Measurements from ENCODE around the gene MR1. TPM values are rescaled to one million over a fixed set of nuclear protein-coding genes. Genes with fewer than 3 reads are reported as not detected.

MR1 gene
- total and polyA plus RNA-seq, 9 of the 15 experiments (the other 6 are each of a cell fraction or from before 2014, with no cell fraction given) = 9.7 to 21.7 (median 15.6) TPM

DNA sequence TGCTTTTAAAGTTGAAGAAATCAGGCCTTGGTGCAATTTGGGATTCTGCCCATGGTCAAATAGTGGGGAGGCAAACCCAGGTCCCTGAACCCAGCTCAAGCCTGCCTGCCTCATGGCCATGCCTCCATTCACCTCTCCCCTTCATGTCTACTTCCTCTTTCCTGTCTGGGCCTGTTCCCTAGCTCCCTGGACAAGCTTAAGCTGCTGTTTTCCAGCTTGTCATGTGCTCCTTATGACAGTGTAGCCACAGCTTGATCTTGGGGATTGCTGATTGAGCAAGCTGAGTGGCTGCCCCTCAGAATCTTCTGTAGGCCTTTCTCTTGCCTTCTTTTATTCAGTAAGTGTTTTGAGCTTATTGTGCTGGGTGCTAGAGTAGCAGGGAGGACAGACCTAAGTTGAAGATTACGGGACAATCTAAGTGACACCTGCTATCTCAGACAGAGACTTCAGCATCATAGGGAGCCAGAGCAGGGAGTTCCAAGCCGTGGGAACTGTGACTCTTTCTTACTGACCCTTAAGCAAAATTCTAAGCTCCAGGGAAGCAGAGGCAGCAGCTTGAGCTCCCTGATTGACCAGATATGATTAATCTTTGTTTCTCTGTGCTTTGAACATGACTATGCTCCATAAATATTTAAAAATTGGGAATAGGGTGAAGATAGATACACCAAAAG is 520 bp upstream of the MR1 start (continued):
- TF ChIP-seq RFX7 (CRISPR knock-in tag; IDR thresholded peaks at IDR 0.05) (0 out of 2 replicates have a peak, but pooled peaks have one; percentile 55), OTX1 (CRISPR knock-in tag; IDR thresholded peaks at IDR 0.05) (peak; percentile 78), MEF2D (tag; conservative IDR thresholded peaks at IDR 0.05; ENCODE audit: low read depth) (peak; percentile 80), PRPF4 (IDR thresholded peaks at IDR 0.05; ENCODE audit: insufficient read depth, low read depth, low read length, poor library complexity, severe bottlenecking) (no peak), E2F3 (CRISPR knock-in tag; IDR thresholded peaks at IDR 0.05) (0 out of 2 replicates have a peak, but pooled peaks have one; percentile 60), SAFB (IDR thresholded peaks at IDR 0.05; ENCODE audit: borderline replicate concordance, low read depth, low read length) (no peak), ZNF644 (tag; IDR thresholded peaks at IDR 0.05; ENCODE audit: low read depth) (peak; percentile 81), ZNF384 (IDR thresholded peaks at IDR 0.05; ENCODE audit: low read depth, low read length) (peak; percentile 13; the same call in 1 of the 2 replicates), RCOR1 (IDR thresholded peaks at IDR 0.05; ENCODE audit: borderline replicate concordance in 1 of 2, low read depth in 2 of 2, low read length in 2 of 2) (no peak), CHCHD3 (CRISPR knock-in tag; IDR thresholded peaks at IDR 0.05) (no peak), ATF1 (CRISPR knock-in tag; IDR thresholded peaks at IDR 0.05) (no peak), ATF1 (tag; IDR thresholded peaks at IDR 0.05) (no peak), HNRNPUL1 (IDR thresholded peaks at IDR 0.05; ENCODE audit: low read length) (no peak), CHD1 (IDR thresholded peaks at IDR 0.05; ENCODE audit: low read length) (no peak), ZNF239 (CRISPR knock-in tag; IDR thresholded peaks at IDR 0.05) (peak; percentile 64), DMBX1 (CRISPR knock-in tag; IDR thresholded peaks at IDR 0.05; ENCODE audit: borderline replicate concordance) (peak; percentile 88), ARID1B (IDR thresholded peaks at IDR 0.05) (peak; percentile 37; the same call in 1 of the 2 replicates), ZNF589 (CRISPR knock-in tag; IDR thresholded peaks at IDR 0.05; ENCODE audit: low read depth) (peak; percentile 94), NFRKB (IDR thresholded peaks at IDR 0.05; ENCODE audit: low read depth) (peak; percentile 89), EP300 (IDR thresholded peaks at IDR 0.05; ENCODE audit: low read length) (no peak), ZNF507 (tag; conservative IDR thresholded peaks at IDR 0.05) (no peak), ZNF41 (CRISPR knock-in tag; conservative IDR thresholded peaks at IDR 0.05) (0 out of 2 replicates have a peak, but pooled peaks have one; percentile 24), SMARCA4 (IDR thresholded peaks at IDR 0.05) (peak; percentile 34; the same call in 1 of the 2 replicates)
- TF ChIP-seq, protein P1, sequence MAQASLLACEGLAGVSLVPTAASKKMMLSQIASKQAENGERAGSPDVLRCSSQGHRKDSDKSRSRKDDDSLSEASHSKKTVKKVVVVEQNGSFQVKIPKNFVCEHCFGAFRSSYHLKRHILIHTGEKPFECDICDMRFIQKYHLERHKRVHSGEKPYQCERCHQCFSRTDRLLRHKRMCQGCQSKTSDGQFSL (CRISPR knock-in tag; IDR thresholded peaks at IDR 0.05) = no peak
- TF ChIP-seq, protein P1 (tag; IDR thresholded peaks at IDR 0.05) = peak in 1 of 2 experiments; percentile 47; a peak in 1 of 4 replicates
- TF ChIP-seq, protein P2, sequence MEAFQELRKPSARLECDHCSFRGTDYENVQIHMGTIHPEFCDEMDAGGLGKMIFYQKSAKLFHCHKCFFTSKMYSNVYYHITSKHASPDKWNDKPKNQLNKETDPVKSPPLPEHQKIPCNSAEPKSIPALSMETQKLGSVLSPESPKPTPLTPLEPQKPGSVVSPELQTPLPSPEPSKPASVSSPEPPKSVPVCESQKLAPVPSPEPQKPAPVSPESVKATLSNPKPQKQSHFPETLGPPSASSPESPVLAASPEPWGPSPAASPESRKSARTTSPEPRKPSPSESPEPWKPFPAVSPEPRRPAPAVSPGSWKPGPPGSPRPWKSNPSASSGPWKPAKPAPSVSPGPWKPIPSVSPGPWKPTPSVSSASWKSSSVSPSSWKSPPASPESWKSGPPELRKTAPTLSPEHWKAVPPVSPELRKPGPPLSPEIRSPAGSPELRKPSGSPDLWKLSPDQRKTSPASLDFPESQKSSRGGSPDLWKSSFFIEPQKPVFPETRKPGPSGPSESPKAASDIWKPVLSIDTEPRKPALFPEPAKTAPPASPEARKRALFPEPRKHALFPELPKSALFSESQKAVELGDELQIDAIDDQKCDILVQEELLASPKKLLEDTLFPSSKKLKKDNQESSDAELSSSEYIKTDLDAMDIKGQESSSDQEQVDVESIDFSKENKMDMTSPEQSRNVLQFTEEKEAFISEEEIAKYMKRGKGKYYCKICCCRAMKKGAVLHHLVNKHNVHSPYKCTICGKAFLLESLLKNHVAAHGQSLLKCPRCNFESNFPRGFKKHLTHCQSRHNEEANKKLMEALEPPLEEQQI (IDR thresholded peaks at IDR 0.05) = peak; percentile 18; the same call in 1 of the 2 replicates
- TF ChIP-seq, protein P3, sequence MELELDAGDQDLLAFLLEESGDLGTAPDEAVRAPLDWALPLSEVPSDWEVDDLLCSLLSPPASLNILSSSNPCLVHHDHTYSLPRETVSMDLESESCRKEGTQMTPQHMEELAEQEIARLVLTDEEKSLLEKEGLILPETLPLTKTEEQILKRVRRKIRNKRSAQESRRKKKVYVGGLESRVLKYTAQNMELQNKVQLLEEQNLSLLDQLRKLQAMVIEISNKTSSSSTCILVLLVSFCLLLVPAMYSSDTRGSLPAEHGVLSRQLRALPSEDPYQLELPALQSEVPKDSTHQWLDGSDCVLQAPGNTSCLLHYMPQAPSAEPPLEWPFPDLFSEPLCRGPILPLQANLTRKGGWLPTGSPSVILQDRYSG (tag; conservative IDR thresholded peaks at IDR 0.05; ENCODE audit: low read depth) = peak; percentile 95
